Measurements from ENCODE around the gene PZP. TPM values are rescaled to one million over a fixed set of nuclear protein-coding genes. Genes with fewer than 3 reads are reported as not detected.

Gene PZP
- total RNA-seq, 1 experiment from 2014 or later = not detected

GRCh38 chr12:9132008-9132535 lies 76.1 kb downstream of the PZP start:
- no peaks in the 10 kb centered on the region for H3K27me3 Mint-ChIP-seq (ENCODE audit: insufficient read depth, unreplicated experiment)
- DNase-seq = peak; percentile 73 to 84
- Histone ChIP-seq H3K4me1 (peaks cover 39% of the 10 kb centered on the region), H3K9me3 (peaks cover 16% of the 10 kb centered on the region), H3K4me3 (ENCODE audit: low read depth, low read length) (no peak overlapping the region), H3K27me3 (replicated peaks; ENCODE audit: control insufficient read depth, insufficient read depth, low read length) (no peaks in the 10 kb centered on the region), H3K36me3 (ENCODE audit: control insufficient read depth, insufficient read depth, low read length) (peaks cover 2% of the 10 kb centered on the region; the same call in 1 of the 2 replicates)
- TF ChIP-seq, protein P1, sequence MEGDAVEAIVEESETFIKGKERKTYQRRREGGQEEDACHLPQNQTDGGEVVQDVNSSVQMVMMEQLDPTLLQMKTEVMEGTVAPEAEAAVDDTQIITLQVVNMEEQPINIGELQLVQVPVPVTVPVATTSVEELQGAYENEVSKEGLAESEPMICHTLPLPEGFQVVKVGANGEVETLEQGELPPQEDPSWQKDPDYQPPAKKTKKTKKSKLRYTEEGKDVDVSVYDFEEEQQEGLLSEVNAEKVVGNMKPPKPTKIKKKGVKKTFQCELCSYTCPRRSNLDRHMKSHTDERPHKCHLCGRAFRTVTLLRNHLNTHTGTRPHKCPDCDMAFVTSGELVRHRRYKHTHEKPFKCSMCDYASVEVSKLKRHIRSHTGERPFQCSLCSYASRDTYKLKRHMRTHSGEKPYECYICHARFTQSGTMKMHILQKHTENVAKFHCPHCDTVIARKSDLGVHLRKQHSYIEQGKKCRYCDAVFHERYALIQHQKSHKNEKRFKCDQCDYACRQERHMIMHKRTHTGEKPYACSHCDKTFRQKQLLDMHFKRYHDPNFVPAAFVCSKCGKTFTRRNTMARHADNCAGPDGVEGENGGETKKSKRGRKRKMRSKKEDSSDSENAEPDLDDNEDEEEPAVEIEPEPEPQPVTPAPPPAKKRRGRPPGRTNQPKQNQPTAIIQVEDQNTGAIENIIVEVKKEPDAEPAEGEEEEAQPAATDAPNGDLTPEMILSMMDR (IDR thresholded peaks at IDR 0.05; ENCODE audit: insufficient read depth in 1 of 2, low read depth in 1 of 2, low read length in 1 of 2, severe bottlenecking in 1 of 2, unreplicated experiment in 1 of 2) = no peak
- H3K4me3 Mint-ChIP-seq (ENCODE audit: unreplicated experiment) = peak overlapping the region; percentile 51
- peaks cover 23% of the 10 kb centered on the region for H3K4me1 Mint-ChIP-seq (ENCODE audit: low read depth, unreplicated experiment)
- CTCF ChIA-PET = interaction anchor here (1.5 kb wide), 1 partner anchor 68 kb away, joined by 3 read pairs; no protein-coding TSS in a partner anchor
- POLR2A ChIA-PET = no interaction called here
- peak overlapping the region; percentile 81 for H3K27ac Mint-ChIP-seq (ENCODE audit: unreplicated experiment)
- H3K36me3 Mint-ChIP-seq (ENCODE audit: insufficient read depth, unreplicated experiment) = peaks cover 5% of the 10 kb centered on the region
- BruUV-seq (replicated peaks) = no TSS peak
- intact Hi-C loops (cut with micrococcal nuclease; ENCODE audit: unreplicated experiment) = loop anchor here (1.0 to 2.0 kb wide), 3 partner anchors 10 to 68 kb away; partner anchors contain the start of gene A2M
- H3K9me3 Mint-ChIP-seq (ENCODE audit: unreplicated experiment) = peaks cover 66% of the 10 kb centered on the region

- H3K36me3 Mint-ChIP-seq (ENCODE audit: insufficient read depth, unreplicated experiment) = peaks cover 3% of the 10 kb centered on the region
- H3K4me1 ChIP-seq = peaks cover 33% of the 10 kb centered on the region
Observed at GRCh38 chr12:9130244-9130643, 78.0 kb downstream of the PZP start.

GRCh38 chr12:9127936-9128663 lies 80.1 kb downstream of the PZP start:
- ChIA-PET CTCF (no interaction called here), POLR2A (no interaction called here)
- Mint-ChIP-seq H3K27me3 (ENCODE audit: insufficient read depth, unreplicated experiment) (no peaks in the 10 kb centered on the region), H3K27ac (ENCODE audit: unreplicated experiment) (peak overlapping the region; percentile 3), H3K9me3 (ENCODE audit: unreplicated experiment) (peaks cover 43% of the 10 kb centered on the region), H3K4me3 (ENCODE audit: unreplicated experiment) (no peak overlapping the region), H3K4me1 (ENCODE audit: low read depth, unreplicated experiment) (peaks cover 15% of the 10 kb centered on the region), H3K36me3 (ENCODE audit: insufficient read depth, unreplicated experiment) (no peaks in the 10 kb centered on the region)
- H3K4me3 ChIP-seq (ENCODE audit: low read depth, low read length) = no peak overlapping the region
- H3K4me1 ChIP-seq = peaks cover 23% of the 10 kb centered on the region
- intact Hi-C loops (cut with micrococcal nuclease; ENCODE audit: unreplicated experiment) = no loop called here
- no peaks in the 10 kb centered on the region for H3K27me3 ChIP-seq (replicated peaks; ENCODE audit: control insufficient read depth, insufficient read depth, low read length)
- peaks cover 2% of the 10 kb centered on the region; the same call in 1 of the 2 replicates for H3K36me3 ChIP-seq (ENCODE audit: control insufficient read depth, insufficient read depth, low read length)
- BruUV-seq (replicated peaks) = no TSS peak
- peaks cover 19% of the 10 kb centered on the region for H3K9me3 ChIP-seq
- TF ChIP-seq, protein P1 (IDR thresholded peaks at IDR 0.05; ENCODE audit: insufficient read depth in 1 of 2, low read depth in 1 of 2, low read length in 1 of 2, severe bottlenecking in 1 of 2, unreplicated experiment in 1 of 2) = no peak
- no peak for DNase-seq

More at GRCh38 chr12:9130244-9130643, 78.0 kb downstream of the PZP start:
- Mint-ChIP-seq H3K27ac (ENCODE audit: unreplicated experiment) (no peak overlapping the region), H3K27me3 (ENCODE audit: insufficient read depth, unreplicated experiment) (no peaks in the 10 kb centered on the region), H3K4me1 (ENCODE audit: low read depth, unreplicated experiment) (peaks cover 23% of the 10 kb centered on the region), H3K4me3 (ENCODE audit: unreplicated experiment) (no peak overlapping the region), H3K9me3 (ENCODE audit: unreplicated experiment) (peaks cover 65% of the 10 kb centered on the region)
- intact Hi-C loops (cut with micrococcal nuclease; ENCODE audit: unreplicated experiment) = no loop called here
- no TSS peak for BruUV-seq (replicated peaks)
- no peak overlapping the region for H3K4me3 ChIP-seq (ENCODE audit: low read depth, low read length)
- TF ChIP-seq, protein P1 (IDR thresholded peaks at IDR 0.05; ENCODE audit: insufficient read depth in 1 of 2, low read depth in 1 of 2, low read length in 1 of 2, severe bottlenecking in 1 of 2, unreplicated experiment in 1 of 2) = no peak
- H3K36me3 ChIP-seq (ENCODE audit: control insufficient read depth, insufficient read depth, low read length) = peaks cover 2% of the 10 kb centered on the region; the same call in 1 of the 2 replicates
- no peaks in the 10 kb centered on the region for H3K27me3 ChIP-seq (replicated peaks; ENCODE audit: control insufficient read depth, insufficient read depth, low read length)
- peaks cover 19% of the 10 kb centered on the region for H3K9me3 ChIP-seq
- no peak for DNase-seq
- CTCF ChIA-PET = no interaction called here
- POLR2A ChIA-PET = no interaction called here

All from Caco-2 (cell line).